Lung (tissue), 11 donors: ENCODE data around the gene LASP1NB.
A peak's percentile ranks its signal among the peaks of the same experiment; 100 is the strongest.
"Not testable (repeated sequence)": the region's sequence is repeated elsewhere in the genome, so short reads cannot be mapped to it uniquely, and the experiment has no call there.

Experiments
- ATAC-seq: fragments of 200-7000 bp; cut with Tn5 transposase; one replicate; pipeline ENCODE4 v1.9.1; 2020; ENCODE audit warnings: moderate number of reproducible peaks; ENCODE audit not compliant: insufficient read depth, low FRiP score
- DNase-seq, 3 donors: peaks; one replicate each; pipeline ENCODE4 v3.0.0-alpha.2; 2013 to 2017
- H3K27ac ChIP-seq, 2 donors: one replicate each; pipeline ENCODE4 v1.5.1; 2013; ENCODE audit warnings: mild to moderate bottlenecking in 2 of 2, moderate library complexity in 2 of 2, control low read depth in 1 of 2, inconsistent platforms in 1 of 2, low read depth in 1 of 2, low read length in 1 of 2
- H3K27me3 ChIP-seq, 3 donors: one replicate each; pipeline ENCODE4 v1.5.1; 2013; ENCODE audit warnings: low read length in 2 of 3; ENCODE audit not compliant: control insufficient read depth in 3 of 3, insufficient read depth in 3 of 3
- H3K36me3 ChIP-seq, 4 donors: one replicate each; pipeline ENCODE4 v1.5.1; 2013; ENCODE audit warnings: low read length in 4 of 4, mild to moderate bottlenecking in 1 of 4, moderate library complexity in 1 of 4; ENCODE audit not compliant: control insufficient read depth in 4 of 4, insufficient read depth in 4 of 4
- H3K4me1 ChIP-seq, 5 donors: one replicate each; pipeline ENCODE4 v1.5.1; 2013; ENCODE audit warnings: low read length in 5 of 5, mild to moderate bottlenecking in 2 of 5, moderate library complexity in 1 of 5; ENCODE audit not compliant: control insufficient read depth in 5 of 5, insufficient read depth in 5 of 5
- H3K4me3 ChIP-seq: one replicate; pipeline ENCODE4 v1.5.1; 2013; ENCODE audit warnings: mild to moderate bottlenecking, control low read depth, moderate library complexity
- H3K9ac ChIP-seq, 2 donors: one replicate each; pipeline ENCODE4 v1.5.1; 2013; ENCODE audit warnings: low read length in 2 of 2, control low read depth in 1 of 2; ENCODE audit not compliant: insufficient read depth in 1 of 2
- H3K9me3 ChIP-seq, 4 donors: one replicate each; pipeline ENCODE4 v1.5.1; 2013; ENCODE audit warnings: low read length in 3 of 4, mild to moderate bottlenecking in 1 of 4, moderate library complexity in 1 of 4; ENCODE audit not compliant: control insufficient read depth in 4 of 4, insufficient read depth in 3 of 4
- WGBS, 2 donors: extraction: QIAGEN DNeasy Blood & Tissue Kit; methylation state at CpG; one replicate each; pipeline ENCODE4 v1.1.7; 2013; 5-methylcytosine and 5-hydroxymethylcytosine counted together
- TF ChIP-seq, protein P1 (sequence below): IDR thresholded peaks from 2 replicates; pipeline ENCODE4 v1.5.1; 2012; ENCODE audit warnings: mild to moderate bottlenecking; ENCODE audit errors: control extremely low read depth, extremely low read depth
- donor health status: control.
- donor health status: control.
- donor health status: Bipolar disorder and iron deficiency.
- donor health status: healthy.
- donor health status: DM: yes; HTN: yes; CAD: no.

Gene LASP1NB

DNA sequence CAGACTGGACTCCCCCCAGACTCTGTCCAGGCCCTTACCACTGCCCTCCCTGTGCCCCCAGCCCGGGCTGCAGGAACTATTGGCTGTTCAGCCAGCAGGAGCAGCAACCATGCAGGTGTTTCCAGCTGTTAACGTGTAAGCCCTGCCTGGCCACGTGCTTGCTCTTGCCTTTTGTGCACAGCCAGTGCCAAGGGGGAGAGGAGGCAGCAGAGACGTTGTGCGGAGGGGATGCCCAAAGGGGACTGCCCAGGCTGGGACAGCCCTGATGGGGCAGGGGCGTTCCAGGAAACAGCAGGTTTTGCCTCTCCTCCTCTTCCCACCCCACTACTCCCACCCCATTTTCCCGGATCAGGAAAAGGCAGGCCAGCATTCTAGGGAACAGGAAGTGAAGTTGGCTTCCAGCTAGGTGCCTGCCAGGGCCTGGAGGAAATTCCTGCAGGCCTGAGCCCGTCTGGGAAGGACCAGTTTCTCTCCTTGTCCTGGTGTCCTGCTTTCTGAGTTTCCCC, 16.7 kb upstream of the LASP1NB start:
- H3K4me3 ChIP-seq: no peak overlapping the region

GRCh38 chr17:38910325-38910724, 15.1 kb upstream of the LASP1NB start:
- Histone ChIP-seq H3K27ac (no peak overlapping the region), H3K4me1 (peaks cover 0 to 53% (median 6%) of the 10 kb centered on the region in 5 donors), H3K9ac (no peak overlapping the region), H3K27me3 (no peaks in the 10 kb centered on the region), H3K4me3 (no peak overlapping the region), H3K36me3 (peaks cover 0 to 30% (median 19%) of the 10 kb centered on the region in 4 donors), H3K9me3 (no peaks in the 10 kb centered on the region)
- 88 to 92% methylated on average over 5 of the region's 5 CpGs for WGBS, 2 donors
- TF ChIP-seq, protein P1, sequence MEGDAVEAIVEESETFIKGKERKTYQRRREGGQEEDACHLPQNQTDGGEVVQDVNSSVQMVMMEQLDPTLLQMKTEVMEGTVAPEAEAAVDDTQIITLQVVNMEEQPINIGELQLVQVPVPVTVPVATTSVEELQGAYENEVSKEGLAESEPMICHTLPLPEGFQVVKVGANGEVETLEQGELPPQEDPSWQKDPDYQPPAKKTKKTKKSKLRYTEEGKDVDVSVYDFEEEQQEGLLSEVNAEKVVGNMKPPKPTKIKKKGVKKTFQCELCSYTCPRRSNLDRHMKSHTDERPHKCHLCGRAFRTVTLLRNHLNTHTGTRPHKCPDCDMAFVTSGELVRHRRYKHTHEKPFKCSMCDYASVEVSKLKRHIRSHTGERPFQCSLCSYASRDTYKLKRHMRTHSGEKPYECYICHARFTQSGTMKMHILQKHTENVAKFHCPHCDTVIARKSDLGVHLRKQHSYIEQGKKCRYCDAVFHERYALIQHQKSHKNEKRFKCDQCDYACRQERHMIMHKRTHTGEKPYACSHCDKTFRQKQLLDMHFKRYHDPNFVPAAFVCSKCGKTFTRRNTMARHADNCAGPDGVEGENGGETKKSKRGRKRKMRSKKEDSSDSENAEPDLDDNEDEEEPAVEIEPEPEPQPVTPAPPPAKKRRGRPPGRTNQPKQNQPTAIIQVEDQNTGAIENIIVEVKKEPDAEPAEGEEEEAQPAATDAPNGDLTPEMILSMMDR: no peak
- no peak for DNase-seq
- ATAC-seq: no peak

More for the DNA sequence above, 16.7 kb upstream of the LASP1NB start:
- ATAC-seq (no peak), DNase-seq (no peak)
- Histone ChIP-seq H3K36me3 (peaks cover 0 to 26% (median 19%) of the 10 kb centered on the region in 4 donors), H3K4me1 (peaks cover 0 to 42% (median 5%) of the 10 kb centered on the region in 5 donors), H3K27ac (peak overlapping the region in 1 of 2 donors; percentile 50), H3K9me3 (no peaks in the 10 kb centered on the region), H3K27me3 (no peaks in the 10 kb centered on the region), H3K9ac (no peak overlapping the region)
- TF ChIP-seq, protein P1: no peak
- 41 to 52% methylated on average over 8 of the region's 8 CpGs for WGBS, 2 donors

DNA sequence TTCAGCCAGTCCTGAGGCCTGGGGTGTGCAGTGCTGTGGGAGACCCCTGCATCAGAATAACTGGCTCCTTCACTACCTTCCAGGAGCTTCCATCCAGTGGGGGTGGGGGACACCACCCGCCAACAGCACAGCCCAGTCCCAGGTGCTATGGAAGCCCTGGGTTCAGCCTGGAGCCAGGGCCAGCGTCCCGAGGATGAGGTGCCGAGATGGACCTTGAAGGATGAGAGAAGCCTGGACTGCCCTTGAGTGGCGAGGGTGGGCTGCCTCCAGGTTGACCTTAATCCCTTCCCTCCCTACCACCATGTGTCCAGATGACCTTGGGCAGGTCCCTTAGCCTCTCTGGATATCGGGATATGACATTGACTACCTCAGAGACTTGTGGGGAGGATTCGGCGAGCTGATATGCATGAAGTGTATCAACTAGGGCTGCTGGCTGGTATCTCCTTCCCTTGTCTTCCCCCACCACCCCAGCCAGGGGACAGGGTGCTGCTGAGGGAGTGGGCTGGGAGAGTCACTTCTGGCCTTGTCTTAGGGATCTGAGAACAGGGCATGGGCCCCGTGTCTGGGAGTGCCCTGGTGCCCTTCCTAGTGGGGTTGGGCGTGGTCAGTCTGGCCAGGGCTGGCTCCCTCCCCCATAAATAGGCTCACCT, 14.2 kb upstream of the LASP1NB start:
- Histone ChIP-seq H3K27me3 (no peaks in the 10 kb centered on the region), H3K4me3 (no peak overlapping the region), H3K27ac (peak overlapping the region in 1 of 2 donors; percentile 3), H3K36me3 (peaks cover 0 to 38% (median 20%) of the 10 kb centered on the region in 4 donors), H3K9me3 (no peaks in the 10 kb centered on the region), H3K9ac (no peak overlapping the region), H3K4me1 (peaks cover 0 to 52% (median 6%) of the 10 kb centered on the region in 5 donors)
- no peak for ATAC-seq
- 86 to 91% methylated on average over 10 of the region's 10 CpGs for WGBS, 2 donors
- TF ChIP-seq, protein P1: no peak
- DNase-seq: no peak

- H3K27me3 ChIP-seq, H3K4me3 ChIP-seq, DNase-seq, H3K9me3 ChIP-seq, ATAC-seq, H3K9ac ChIP-seq: not testable (repeated sequence)
- Histone ChIP-seq H3K4me1 (peaks cover 0 to 51% (median 6%) of the 10 kb centered on the region in 5 donors), H3K36me3 (peaks cover 0 to 38% (median 20%) of the 10 kb centered on the region in 4 donors), H3K27ac (peak overlapping the region in 1 of 2 donors; percentile 80)
- 96 to 97% methylated on average over 8 of the region's 8 CpGs for WGBS, 2 donors
These were observed 13.7 kb upstream of the LASP1NB start for GRCh38 chr17:38911731-38912081.
